NCI-H2029 treated with DMSO at 0.1 percent for 48 hours (cell line): ENCODE measurements around the gene DIPK2A.

Experiments
- DNase-seq: peaks from one replicate; lab custom pipeline; 2025; lab: John Stamatoyannopoulos, UW

Gene DIPK2A

DNA sequence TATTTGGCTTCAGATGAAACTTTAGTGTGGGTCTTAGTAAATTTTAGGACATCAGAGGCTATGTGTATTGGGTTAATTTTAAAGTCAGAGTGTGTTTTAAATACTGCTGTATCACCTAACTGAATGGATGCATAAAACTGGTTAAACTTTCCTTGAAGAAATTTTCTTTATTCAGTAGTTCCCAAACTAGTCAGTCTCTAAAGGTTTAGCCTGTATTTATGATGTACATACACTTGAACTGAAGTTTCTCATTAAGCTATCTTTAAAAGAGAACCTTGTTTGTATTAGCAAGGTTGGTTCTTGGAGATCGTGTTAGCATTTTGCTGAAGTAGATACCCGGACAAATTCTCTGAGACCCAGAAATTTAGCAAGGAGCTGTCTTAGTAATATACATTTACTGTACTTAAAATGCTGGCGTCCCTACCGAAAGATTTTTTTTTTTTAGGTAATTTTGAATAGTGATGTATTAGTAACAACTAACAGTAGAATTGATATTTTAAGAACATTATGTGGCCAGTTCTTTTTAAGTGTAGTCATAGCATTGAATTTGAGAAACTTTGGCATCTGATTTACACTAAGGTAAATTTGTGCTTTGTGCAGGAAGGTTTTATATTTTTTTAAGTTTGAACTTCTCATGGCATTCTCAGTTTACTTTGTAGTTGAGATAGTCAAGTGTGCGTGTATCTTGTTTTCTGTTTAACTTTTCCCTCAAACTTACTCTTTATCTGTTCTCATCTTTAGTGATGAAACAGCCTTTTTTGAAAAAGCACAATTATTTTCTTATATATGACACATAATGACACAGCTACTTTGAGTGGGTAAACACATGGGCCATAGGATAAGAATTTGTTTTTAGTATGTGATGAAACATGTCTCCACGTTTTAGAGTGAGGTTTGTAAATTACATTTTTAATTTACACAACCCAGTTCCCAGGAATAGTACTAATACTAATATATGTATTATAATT, 2.9 kb downstream of the DIPK2A start:
- no peak for DNase-seq

DNA sequence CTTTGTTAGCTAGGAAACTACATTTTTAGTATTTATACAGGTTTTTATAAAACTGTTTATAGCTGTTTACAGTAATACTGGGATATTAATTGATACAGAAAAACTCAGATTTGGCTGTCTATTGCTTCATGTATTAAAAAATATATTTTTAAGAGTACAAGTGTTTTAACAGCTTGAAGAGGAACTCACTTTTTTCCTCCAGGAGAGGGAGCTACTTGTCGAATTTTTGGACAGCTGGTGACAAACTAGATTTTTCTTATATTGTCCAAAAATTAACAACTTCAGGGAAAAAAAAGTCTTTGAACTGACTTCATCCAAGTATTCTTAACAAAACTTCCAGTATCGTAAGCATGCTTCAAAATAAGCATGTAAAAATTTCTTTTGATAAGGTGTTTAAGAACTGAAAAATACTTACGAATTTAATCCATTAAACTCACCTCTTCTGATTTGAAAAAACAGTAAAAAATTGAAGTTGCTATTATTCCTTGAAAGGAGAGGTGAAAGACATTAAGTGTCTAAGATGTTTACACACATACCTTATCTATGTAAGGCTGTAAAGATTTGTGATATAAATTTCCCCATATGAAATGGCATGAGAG, 4.0 kb downstream of the DIPK2A start:
- no peak for DNase-seq

DNA sequence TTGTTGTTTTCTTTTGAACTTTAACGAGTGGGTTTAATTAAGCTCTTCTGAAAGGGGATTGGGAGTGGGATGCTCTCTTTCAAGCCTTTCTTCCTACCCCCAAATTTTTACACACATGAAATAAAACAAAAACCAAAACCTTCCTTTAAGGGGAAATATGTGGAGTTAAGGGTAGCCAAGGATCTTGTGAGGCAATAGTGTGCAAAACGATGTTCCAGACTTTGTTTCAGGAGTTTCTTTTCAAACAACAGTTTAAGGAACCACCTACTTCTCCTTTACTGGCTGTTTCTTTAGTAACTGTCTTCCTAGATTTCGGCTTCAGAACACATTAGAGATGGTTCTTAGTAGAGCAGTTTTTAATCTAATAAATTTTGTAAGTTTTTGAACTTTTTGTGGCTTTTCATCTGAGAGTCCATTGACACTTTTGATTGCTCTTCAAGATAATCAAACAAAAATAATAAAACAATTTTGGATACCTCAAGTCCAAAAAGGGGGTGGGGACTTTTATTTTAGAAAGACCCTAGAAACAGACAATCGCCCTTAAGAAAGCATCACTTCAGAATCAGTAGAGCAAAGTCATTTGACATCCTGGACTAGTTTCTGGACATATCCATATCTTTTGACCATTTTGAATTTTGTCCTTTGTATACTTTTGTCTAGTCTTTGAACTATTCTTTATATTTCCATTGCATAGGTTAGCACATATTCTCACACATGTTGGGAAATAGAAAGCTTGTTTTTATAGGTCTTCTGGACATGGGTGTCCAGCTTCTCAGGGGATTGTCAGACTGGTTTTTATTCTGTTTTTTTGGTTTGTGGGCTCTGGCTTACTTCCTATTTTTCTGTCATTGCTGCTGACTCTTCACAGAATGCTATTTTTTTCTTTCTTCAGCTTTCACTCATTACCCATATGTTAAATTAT, 6.0 kb downstream of the DIPK2A start:
- no peak for DNase-seq

DNA sequence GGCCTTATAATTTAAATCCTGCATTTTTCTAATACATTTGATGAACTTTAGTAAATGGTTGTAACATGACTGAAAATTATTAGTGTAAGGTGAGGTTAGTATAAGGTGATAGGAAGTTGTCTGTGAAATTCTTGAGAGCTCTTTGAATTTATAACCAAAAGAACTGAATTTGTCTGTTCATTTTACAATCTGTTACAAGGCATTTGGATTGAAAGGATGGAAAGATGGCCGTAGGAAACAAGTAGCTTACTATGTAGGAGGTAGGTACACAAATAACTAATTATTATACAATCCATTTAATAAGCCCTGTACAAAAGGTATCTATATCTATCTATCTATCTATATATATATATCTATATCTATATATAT, 6.6 kb downstream of the DIPK2A start:
- DNase-seq: no peak

DNA sequence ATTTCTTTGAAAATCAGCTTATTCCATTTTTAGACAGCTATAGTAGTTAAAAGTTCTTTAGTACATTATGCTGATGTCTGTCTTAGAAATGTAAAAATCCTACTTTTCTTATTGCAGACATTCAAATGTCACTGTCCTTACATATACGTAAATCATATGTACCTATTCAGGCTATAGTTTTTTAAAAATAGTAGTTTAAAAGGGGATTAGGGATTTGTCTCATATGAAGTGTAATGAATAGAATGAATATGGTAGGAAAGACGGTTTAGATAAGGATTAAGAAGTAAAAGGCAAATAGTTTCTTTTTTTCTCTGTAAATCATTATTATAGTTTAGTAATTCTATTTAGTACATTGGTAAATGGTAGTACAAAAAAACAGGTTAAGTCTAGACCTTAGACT, 7.4 kb downstream of the DIPK2A start:
- no peak for DNase-seq

DNA sequence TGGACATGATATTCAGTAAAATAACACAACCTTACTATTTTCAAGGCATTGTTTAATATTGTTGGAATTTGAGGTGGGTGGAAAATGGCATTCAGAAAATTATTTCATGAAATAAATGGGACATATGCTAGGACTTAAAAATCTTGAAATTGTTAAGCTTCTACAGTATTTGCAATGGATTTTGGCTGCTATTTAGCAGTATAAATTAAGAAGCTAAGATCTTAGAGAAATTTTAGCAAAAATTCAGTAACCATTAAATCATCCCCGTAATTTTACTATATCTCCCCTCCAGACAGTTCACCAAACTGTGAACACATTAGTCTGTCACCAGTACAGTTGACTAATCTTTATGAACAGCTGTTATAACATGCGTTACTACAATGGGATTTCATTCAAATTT, 8.2 kb downstream of the DIPK2A start:
- no peak for DNase-seq

DNA sequence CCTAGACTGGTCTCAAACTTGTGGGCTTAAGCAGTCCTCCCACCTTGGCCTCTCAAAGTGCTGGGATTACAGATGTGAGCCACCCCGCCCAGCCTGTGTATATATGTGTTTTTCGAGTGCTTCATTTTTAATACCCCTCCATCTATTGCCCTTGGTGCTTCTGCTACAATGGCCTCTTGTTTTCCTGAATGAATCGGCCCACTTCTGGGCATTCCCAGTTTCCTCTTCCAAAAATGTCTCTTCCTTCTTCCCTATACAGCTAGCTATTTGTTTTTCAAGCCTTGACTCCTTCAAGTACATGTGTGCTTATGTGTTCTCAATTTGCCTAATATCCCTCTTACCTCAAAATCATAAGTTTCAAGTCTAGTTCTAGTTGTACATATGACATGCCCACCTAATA, 16.7 kb downstream of the DIPK2A start:
- no peak for DNase-seq

DNA sequence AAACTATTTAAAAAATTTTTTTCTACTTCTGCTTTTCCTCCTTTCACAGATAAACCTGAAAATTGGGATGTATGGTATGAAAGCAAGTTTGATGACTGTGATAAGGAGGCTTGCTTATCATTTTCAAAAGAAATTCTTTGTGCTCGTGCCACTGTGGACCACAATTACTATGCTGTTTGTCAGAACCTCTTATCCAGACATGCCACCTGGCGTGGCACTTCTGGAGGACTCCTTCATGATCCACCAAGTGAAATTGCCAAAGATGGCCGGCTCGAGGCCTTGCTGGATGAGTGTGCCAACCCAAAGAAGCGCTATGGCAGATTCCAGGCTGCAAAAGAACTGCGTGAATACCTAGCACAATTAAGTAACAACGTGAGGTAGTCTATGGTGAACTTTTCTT, 17.8 kb downstream of the DIPK2A start:
- no peak for DNase-seq

DNA sequence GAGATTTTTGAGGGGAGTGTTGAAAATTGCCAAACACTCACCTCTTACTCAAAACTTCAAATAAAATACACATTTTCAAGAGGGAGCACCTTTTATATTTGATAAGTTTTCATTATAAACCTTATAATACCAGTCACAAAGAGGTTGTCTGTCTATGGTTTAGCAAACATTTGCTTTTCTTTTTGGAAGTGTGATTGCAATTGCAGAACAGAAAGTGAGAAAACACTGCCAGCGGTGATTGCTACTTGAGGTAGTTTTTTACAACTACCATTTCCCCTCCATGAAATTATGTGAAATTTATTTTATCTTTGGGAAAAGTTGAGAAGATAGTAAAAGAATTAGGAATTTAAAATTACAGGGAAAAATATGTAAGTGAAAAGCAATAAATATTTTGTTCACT, 20.1 kb downstream of the DIPK2A start:
- no peak for DNase-seq

DNA sequence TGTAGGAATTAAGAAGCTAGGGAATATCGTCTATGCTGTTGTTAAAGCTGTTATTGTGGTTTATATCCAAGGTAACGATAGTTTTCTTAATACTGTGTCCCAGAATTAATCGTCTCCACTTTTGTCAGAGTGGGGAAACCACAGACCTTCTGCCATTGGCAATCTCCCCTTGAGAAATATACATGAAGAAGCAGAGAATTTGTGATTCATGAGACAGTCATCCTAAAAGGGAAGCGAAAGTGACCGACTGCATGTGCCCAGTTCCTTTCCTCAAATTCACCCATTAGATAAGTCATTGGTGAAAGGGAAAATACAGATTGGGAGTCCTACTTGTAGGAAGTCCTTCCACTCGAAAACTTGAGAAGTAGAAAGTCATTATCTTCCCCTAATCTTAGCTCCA, 26.6 kb downstream of the DIPK2A start:
- DNase-seq: no peak

DNA sequence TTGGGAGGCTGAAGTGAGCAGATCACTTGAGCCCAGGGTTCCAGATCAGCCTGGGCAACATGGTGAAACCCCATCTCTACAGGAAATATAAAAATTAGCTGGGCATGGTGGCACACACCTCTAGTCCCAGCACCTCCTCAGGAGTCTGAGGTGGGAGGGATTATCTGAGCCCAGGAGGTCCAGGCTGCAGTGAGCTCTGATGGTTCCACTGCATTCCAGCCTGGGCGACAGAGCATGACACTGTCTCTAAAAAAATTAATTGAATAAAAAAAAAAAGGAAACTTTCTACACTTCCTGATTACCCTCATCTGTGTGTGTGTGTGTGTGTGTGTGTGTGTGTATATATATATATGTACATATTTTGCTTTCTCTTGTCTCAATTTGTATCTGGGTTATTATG, 31.4 kb downstream of the DIPK2A start:
- DNase-seq: no peak

DNA sequence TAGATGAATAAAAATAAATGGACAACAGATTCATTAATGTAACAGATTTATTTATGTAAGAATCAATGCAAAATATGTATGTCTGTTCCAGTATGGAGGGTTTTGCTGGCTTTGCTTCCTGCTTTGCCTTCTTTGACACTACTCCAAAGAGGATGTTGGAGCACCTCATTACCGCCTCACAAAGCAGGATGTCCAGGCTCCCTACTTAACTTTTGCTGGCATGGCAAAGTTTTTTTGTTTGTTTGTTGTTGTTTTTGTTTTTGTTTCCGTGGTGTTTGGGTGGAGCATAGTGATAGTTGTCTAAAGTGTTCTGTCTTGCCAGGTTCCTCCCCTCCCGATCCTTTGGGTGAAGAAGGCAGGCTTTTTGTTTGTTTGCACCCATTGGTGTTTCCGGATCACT, 38.7 kb downstream of the DIPK2A start:
- no peak for DNase-seq

DNA sequence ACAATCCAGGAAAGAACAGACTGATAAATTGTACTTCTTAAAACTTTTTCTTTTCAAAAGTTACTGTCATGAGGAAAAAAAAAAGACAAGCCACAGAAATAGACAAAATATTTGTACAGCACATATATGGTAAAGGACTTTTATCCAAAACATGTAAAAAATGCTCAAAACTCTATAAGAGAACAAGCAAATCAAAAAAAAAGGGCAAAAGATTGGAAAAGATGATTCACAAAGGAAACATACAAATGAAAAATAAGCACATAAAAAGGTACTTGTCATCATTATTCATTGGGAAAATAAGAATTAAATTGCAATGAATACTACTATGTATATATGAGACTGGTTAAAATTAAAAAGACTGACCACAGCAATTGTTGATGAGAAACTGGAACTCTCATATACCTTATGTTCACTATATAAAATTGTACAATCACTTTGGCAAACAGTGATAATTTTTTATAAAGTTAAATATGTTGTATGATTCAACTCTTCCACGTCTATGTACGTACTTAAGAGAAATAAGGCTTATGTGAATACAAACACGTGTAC, 39.7 kb downstream of the DIPK2A start:
- DNase-seq: no peak

DNA sequence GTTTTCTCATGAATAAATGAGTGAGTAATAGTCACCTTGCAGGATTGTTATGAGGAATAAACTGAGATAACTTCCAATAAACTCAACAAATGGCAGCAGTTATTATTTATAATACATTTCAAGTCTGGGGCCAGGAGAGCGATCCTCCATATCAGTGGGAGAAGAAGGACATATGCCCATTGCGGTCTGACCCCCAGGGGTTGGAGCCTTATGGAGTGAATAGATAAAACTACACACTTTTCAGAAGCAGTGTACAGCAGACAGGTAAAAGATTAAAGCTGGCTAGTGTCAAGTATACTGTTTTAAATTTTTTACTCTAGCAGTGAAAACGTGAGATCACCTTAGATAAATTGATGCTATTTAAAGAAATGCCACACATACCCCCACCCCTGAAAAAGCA, 43.5 kb downstream of the DIPK2A start:
- DNase-seq: no peak

DNA sequence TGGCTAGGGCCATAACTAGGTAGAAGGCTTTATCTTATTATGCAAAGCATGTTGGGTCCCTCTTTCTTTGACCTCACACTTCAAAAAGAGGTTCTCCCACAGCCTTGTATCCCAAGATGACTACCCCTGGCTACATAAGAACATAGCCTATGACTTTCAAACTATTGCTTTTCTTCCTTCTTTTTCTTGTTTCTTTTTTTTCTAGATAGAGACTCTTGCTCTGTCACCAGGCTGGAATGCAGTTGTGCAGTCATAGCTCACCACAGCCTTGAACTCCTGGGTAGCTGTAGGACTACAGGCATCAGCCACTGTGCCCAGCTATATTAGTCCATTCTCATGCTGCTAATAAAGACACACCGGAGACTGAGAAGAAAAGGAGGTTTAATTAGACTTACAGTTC, 47.2 kb downstream of the DIPK2A start:
- no peak for DNase-seq
